ENCODE data around the gene CCNI.

The CCNI gene

GRCh38 chr4:77075869-77076799 lies at the start of gene CCNI:
Gene CCNI (minus strand): TSS chr4:77075989. CDS start chr4:77066362, 9,627 bp downstream.
- peaks cover 47% of the 10 kb centered on the region for H3K4me1 Mint-ChIP-seq (ENCODE audit: low read depth)
- H3K27ac Mint-ChIP-seq = peak within 1 kb of the TSS; percentile 100
- no peaks in the 10 kb centered on the region for H3K9me3 Mint-ChIP-seq (ENCODE audit: low read depth)
- H3K27me3 Mint-ChIP-seq = no peaks in the 10 kb centered on the region
- H3K4me3 Mint-ChIP-seq = peak within 1 kb of the TSS; percentile 97
- peaks cover 2% of the 10 kb centered on the region for H3K36me3 Mint-ChIP-seq

- Mint-ChIP-seq H3K9me3 (ENCODE audit: low read depth) (no peaks in the 10 kb centered on the region), H3K27ac (no peak overlapping the region), H3K4me3 (no peak overlapping the region), H3K4me1 (ENCODE audit: low read depth) (peaks cover 20% of the 10 kb centered on the region), H3K27me3 (no peaks in the 10 kb centered on the region), H3K36me3 (no peaks in the 10 kb centered on the region)
Observed at GRCh38 chr4:77124576-77124975, 48.8 kb upstream of the CCNI start.

- H3K36me3 Mint-ChIP-seq = no peaks in the 10 kb centered on the region
- H3K27ac Mint-ChIP-seq = no peak overlapping the region
- H3K9me3 Mint-ChIP-seq (ENCODE audit: low read depth) = no peaks in the 10 kb centered on the region
- peaks cover 20% of the 10 kb centered on the region for H3K4me1 Mint-ChIP-seq (ENCODE audit: low read depth)
- no peak overlapping the region for H3K4me3 Mint-ChIP-seq
- H3K27me3 Mint-ChIP-seq = no peaks in the 10 kb centered on the region
Observed at GRCh38 chr4:77123411-77123810, 47.6 kb upstream of the CCNI start.

GRCh38 chr4:77122656-77123055 lies 46.9 kb upstream of the CCNI start:
- Mint-ChIP-seq H3K4me1 (ENCODE audit: low read depth) (peaks cover 14% of the 10 kb centered on the region), H3K9me3 (ENCODE audit: low read depth) (no peaks in the 10 kb centered on the region), H3K27ac (no peak overlapping the region), H3K27me3 (no peaks in the 10 kb centered on the region), H3K4me3 (no peak overlapping the region), H3K36me3 (no peaks in the 10 kb centered on the region)

- H3K27ac Mint-ChIP-seq = no peak overlapping the region
- peaks cover 6% of the 10 kb centered on the region for H3K4me1 Mint-ChIP-seq (ENCODE audit: low read depth)
- H3K9me3 Mint-ChIP-seq (ENCODE audit: low read depth) = no peaks in the 10 kb centered on the region
- H3K27me3 Mint-ChIP-seq = no peaks in the 10 kb centered on the region
- no peak overlapping the region for H3K4me3 Mint-ChIP-seq
- no peaks in the 10 kb centered on the region for H3K36me3 Mint-ChIP-seq
Observed at GRCh38 chr4:77121736-77122240, 46.0 kb upstream of the CCNI start.

- no peak overlapping the region for H3K27ac Mint-ChIP-seq
- peaks cover 1% of the 10 kb centered on the region for H3K4me1 Mint-ChIP-seq (ENCODE audit: low read depth)
- no peak overlapping the region for H3K4me3 Mint-ChIP-seq
- H3K36me3 Mint-ChIP-seq = no peaks in the 10 kb centered on the region
- H3K27me3 Mint-ChIP-seq = no peaks in the 10 kb centered on the region
- no peaks in the 10 kb centered on the region for H3K9me3 Mint-ChIP-seq (ENCODE audit: low read depth)
Observed at GRCh38 chr4:77120886-77121508, 45.2 kb upstream of the CCNI start.

- Mint-ChIP-seq H3K4me1 (ENCODE audit: low read depth) (no peaks in the 10 kb centered on the region), H3K36me3 (peaks cover 2% of the 10 kb centered on the region), H3K27ac (no peak overlapping the region)
Observed at GRCh38 chr4:77117721-77118120, 41.9 kb upstream of the CCNI start.

GRCh38 chr4:77113069-77113468 lies 37.3 kb upstream of the CCNI start:
- no peaks in the 10 kb centered on the region for H3K4me1 Mint-ChIP-seq (ENCODE audit: low read depth)
- no peak overlapping the region for H3K4me3 Mint-ChIP-seq
- peaks cover 2% of the 10 kb centered on the region for H3K36me3 Mint-ChIP-seq
- no peak overlapping the region for H3K27ac Mint-ChIP-seq
- H3K9me3 Mint-ChIP-seq (ENCODE audit: low read depth) = no peaks in the 10 kb centered on the region
- H3K27me3 Mint-ChIP-seq = peaks cover 1% of the 10 kb centered on the region

More at GRCh38 chr4:77117721-77118120, 41.9 kb upstream of the CCNI start:
- H3K9me3 Mint-ChIP-seq (ENCODE audit: low read depth) = no peaks in the 10 kb centered on the region
- no peaks in the 10 kb centered on the region for H3K27me3 Mint-ChIP-seq
- H3K4me3 Mint-ChIP-seq = no peak overlapping the region

GRCh38 chr4:77110730-77111129 lies 34.9 kb upstream of the CCNI start:
- Mint-ChIP-seq H3K9me3 (ENCODE audit: low read depth) (no peaks in the 10 kb centered on the region), H3K27ac (no peak overlapping the region), H3K36me3 (peaks cover 2% of the 10 kb centered on the region), H3K4me3 (no peak overlapping the region), H3K4me1 (ENCODE audit: low read depth) (no peaks in the 10 kb centered on the region), H3K27me3 (peaks cover 5% of the 10 kb centered on the region)

GRCh38 chr4:77104791-77105540 lies 29.2 kb upstream of the CCNI start:
- no peak overlapping the region for H3K4me3 Mint-ChIP-seq
- no peaks in the 10 kb centered on the region for H3K9me3 Mint-ChIP-seq (ENCODE audit: low read depth)
- H3K27ac Mint-ChIP-seq = no peak overlapping the region
- H3K4me1 Mint-ChIP-seq (ENCODE audit: low read depth) = peaks cover 9% of the 10 kb centered on the region
- peaks cover 5% of the 10 kb centered on the region for H3K27me3 Mint-ChIP-seq
- no peaks in the 10 kb centered on the region for H3K36me3 Mint-ChIP-seq

- Mint-ChIP-seq H3K27ac (no peak overlapping the region), H3K36me3 (no peaks in the 10 kb centered on the region), H3K4me1 (ENCODE audit: low read depth) (peaks cover 10% of the 10 kb centered on the region), H3K9me3 (ENCODE audit: low read depth) (no peaks in the 10 kb centered on the region), H3K27me3 (peaks cover 5% of the 10 kb centered on the region), H3K4me3 (no peak overlapping the region)
Observed at GRCh38 chr4:77104388-77104787, 28.6 kb upstream of the CCNI start.

GRCh38 chr4:77100234-77100633 lies 24.4 kb upstream of the CCNI start:
- H3K27me3 Mint-ChIP-seq = no peaks in the 10 kb centered on the region
- H3K36me3 Mint-ChIP-seq = no peaks in the 10 kb centered on the region
- no peak overlapping the region for H3K4me3 Mint-ChIP-seq
- H3K27ac Mint-ChIP-seq = no peak overlapping the region
- no peaks in the 10 kb centered on the region for H3K9me3 Mint-ChIP-seq (ENCODE audit: low read depth)
- H3K4me1 Mint-ChIP-seq (ENCODE audit: low read depth) = peaks cover 14% of the 10 kb centered on the region

- Mint-ChIP-seq H3K4me1 (ENCODE audit: low read depth) (peaks cover 18% of the 10 kb centered on the region), H3K9me3 (ENCODE audit: low read depth) (no peaks in the 10 kb centered on the region), H3K4me3 (no peak overlapping the region), H3K27me3 (no peaks in the 10 kb centered on the region), H3K36me3 (no peaks in the 10 kb centered on the region), H3K27ac (no peak overlapping the region)
Observed at GRCh38 chr4:77097611-77098010, 21.8 kb upstream of the CCNI start.

- Mint-ChIP-seq H3K36me3 (no peaks in the 10 kb centered on the region), H3K4me3 (no peak overlapping the region), H3K9me3 (ENCODE audit: low read depth) (no peaks in the 10 kb centered on the region), H3K4me1 (ENCODE audit: low read depth) (peaks cover 12% of the 10 kb centered on the region), H3K27ac (no peak overlapping the region), H3K27me3 (no peaks in the 10 kb centered on the region)
Observed at GRCh38 chr4:77095101-77095821, 19.5 kb upstream of the CCNI start.
